Measurements from ENCODE around the gene PIEZO1.

- no peak for TF ChIP-seq CTCF (IDR thresholded peaks at IDR 0.05)
- TF ChIP-seq POLR2AphosphoS5 (IDR thresholded peaks at IDR 0.05) = no peak
- no peak for TF ChIP-seq POLR2A (IDR thresholded peaks at IDR 0.05)
- TF ChIP-seq EP300 (IDR thresholded peaks at IDR 0.05) = no peak
Measured at GRCh38 chr16:88744577-88745521, 40.2 kb downstream of the PIEZO1 start.
